Vagina (tissue), 2 donors: ENCODE measurements around the gene SPATA31C1.

Source experiments
- POLR2A ChIP-seq, 2 donors: fragments of 450-650 bp; IDR thresholded peaks; one replicate each; pipeline ENCODE4 v1.6.1; 2017; ENCODE audit warnings: antibody characterized with exemption in 2 of 2, mild to moderate bottlenecking in 2 of 2, moderate library complexity in 2 of 2
- TF ChIP-seq, protein P1 (sequence below), 3 experiments: fragments of 450-650 bp in 2 of 3; fragments of 200-600 bp in 1 of 3; sonication (generic) in 1 of 3; IDR thresholded peaks; one replicate each; pipeline ENCODE4 v1.5.1; 2017 to 2019; ENCODE audit warnings: antibody characterized with exemption in 3 of 3, mild to moderate bottlenecking in 2 of 3, moderate library complexity in 2 of 3

DNA sequence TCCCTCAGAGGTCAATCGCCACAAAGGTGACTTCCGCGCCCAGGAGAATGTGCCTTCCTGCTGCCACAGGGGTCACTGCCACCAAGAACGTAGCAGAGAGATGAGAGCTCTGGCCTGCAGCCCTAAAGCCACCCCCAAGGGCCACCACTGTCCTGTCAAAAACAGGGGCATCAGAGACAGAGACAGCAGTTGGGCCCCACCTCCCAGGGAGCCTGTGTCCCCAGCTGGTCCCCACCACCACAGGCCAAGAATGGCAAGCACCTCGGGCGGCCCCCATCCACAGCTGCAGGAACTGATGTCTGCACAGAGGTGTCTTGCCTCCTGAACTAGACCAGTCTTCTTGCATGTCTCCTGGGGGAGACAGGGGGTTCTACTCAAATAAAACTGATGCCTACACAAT is 29.3 kb upstream of the SPATA31C1 start:
- TF ChIP-seq, protein P1, sequence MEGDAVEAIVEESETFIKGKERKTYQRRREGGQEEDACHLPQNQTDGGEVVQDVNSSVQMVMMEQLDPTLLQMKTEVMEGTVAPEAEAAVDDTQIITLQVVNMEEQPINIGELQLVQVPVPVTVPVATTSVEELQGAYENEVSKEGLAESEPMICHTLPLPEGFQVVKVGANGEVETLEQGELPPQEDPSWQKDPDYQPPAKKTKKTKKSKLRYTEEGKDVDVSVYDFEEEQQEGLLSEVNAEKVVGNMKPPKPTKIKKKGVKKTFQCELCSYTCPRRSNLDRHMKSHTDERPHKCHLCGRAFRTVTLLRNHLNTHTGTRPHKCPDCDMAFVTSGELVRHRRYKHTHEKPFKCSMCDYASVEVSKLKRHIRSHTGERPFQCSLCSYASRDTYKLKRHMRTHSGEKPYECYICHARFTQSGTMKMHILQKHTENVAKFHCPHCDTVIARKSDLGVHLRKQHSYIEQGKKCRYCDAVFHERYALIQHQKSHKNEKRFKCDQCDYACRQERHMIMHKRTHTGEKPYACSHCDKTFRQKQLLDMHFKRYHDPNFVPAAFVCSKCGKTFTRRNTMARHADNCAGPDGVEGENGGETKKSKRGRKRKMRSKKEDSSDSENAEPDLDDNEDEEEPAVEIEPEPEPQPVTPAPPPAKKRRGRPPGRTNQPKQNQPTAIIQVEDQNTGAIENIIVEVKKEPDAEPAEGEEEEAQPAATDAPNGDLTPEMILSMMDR (IDR thresholded peaks at IDR 0.05): no peak
- TF ChIP-seq POLR2A (IDR thresholded peaks at IDR 0.05): no peak
